ENCODE data around the gene PSMD3.

GRCh38 chr17:39937447-39937846, 43.2 kb upstream of the PSMD3 start:
- TF ChIP-seq EGR1 (IDR thresholded peaks at IDR 0.05) = no peak
- TF ChIP-seq, protein P1, sequence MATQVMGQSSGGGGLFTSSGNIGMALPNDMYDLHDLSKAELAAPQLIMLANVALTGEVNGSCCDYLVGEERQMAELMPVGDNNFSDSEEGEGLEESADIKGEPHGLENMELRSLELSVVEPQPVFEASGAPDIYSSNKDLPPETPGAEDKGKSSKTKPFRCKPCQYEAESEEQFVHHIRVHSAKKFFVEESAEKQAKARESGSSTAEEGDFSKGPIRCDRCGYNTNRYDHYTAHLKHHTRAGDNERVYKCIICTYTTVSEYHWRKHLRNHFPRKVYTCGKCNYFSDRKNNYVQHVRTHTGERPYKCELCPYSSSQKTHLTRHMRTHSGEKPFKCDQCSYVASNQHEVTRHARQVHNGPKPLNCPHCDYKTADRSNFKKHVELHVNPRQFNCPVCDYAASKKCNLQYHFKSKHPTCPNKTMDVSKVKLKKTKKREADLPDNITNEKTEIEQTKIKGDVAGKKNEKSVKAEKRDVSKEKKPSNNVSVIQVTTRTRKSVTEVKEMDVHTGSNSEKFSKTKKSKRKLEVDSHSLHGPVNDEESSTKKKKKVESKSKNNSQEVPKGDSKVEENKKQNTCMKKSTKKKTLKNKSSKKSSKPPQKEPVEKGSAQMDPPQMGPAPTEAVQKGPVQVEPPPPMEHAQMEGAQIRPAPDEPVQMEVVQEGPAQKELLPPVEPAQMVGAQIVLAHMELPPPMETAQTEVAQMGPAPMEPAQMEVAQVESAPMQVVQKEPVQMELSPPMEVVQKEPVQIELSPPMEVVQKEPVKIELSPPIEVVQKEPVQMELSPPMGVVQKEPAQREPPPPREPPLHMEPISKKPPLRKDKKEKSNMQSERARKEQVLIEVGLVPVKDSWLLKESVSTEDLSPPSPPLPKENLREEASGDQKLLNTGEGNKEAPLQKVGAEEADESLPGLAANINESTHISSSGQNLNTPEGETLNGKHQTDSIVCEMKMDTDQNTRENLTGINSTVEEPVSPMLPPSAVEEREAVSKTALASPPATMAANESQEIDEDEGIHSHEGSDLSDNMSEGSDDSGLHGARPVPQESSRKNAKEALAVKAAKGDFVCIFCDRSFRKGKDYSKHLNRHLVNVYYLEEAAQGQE (IDR thresholded peaks at IDR 0.05; ENCODE audit: low read depth) = no peak
- no peak for TF ChIP-seq FOXM1 (IDR thresholded peaks at IDR 0.05; ENCODE audit: borderline replicate concordance, low read depth)

All from Ishikawa (cell line).